OCI-LY7 (cell line): ENCODE measurements around the gene KLK6.

ENCODE experiments used
- CTCF ChIP-seq: fragments of 200-600 bp; sonication (generic); conservative IDR thresholded peaks from 2 replicates; pipeline ENCODE4 v1.5.1; 2014; ENCODE audit warnings: mild to moderate bottlenecking, antibody characterized with exemption, low read length, moderate library complexity, mixed read lengths
- EZH2phosphoT487 ChIP-seq: fragments of 200-600 bp; sonication (generic); IDR thresholded peaks from 2 replicates; pipeline ENCODE4 v1.6.1; 2018; ENCODE audit warnings: low read depth, borderline replicate concordance, mild to moderate bottlenecking, mixed run types, antibody characterized with exemption, low read length, moderate library complexity, mixed read lengths

DNA sequence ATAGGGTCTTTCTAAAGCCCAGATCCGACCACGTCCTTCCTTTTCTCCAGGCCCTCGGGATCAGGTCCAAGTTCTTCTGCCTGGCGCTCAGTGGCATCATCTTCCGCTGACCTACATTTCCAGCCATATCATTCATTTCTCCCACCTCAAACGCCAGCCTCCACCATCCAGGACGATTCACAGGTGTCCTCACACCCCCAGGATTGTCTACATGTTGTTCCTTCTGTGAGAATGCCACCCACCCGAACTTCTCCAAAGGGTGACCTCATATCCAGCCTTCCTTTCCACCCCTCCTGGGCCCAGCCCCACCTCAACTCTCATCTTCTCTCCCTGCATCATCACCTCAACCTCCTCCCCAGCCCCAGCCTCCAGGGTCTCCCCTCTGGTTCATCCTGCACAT, 11.8 kb downstream of the KLK6 start:
- TF ChIP-seq CTCF: no peak
- no peak for TF ChIP-seq EZH2phosphoT487
